Osteocyte (in vitro differentiated cells): ENCODE data around the gene PIAS2. TPM values are rescaled to one million over a fixed set of nuclear protein-coding genes. Genes with fewer than 3 reads are reported as not detected.

Experiments
- DNase-seq: peaks from one replicate; pipeline ENCODE4 v3.0.0; 2021; ENCODE audit warnings: mixed read lengths; ENCODE audit not compliant: unreplicated experiment; ENCODE audit errors: extremely low spot score
- H3K27ac Mint-ChIP-seq: one replicate; pipeline ENCODE4 v1.8.0; 2021; ENCODE audit warnings: mild to moderate bottlenecking, mixed read lengths; ENCODE audit not compliant: unreplicated experiment
- H3K27me3 Mint-ChIP-seq: one replicate; pipeline ENCODE4 v1.8.0; 2021; ENCODE audit warnings: mixed read lengths; ENCODE audit not compliant: unreplicated experiment
- H3K36me3 Mint-ChIP-seq: one replicate; pipeline ENCODE4 v1.8.0; 2021; ENCODE audit warnings: mixed read lengths; ENCODE audit not compliant: unreplicated experiment
- H3K4me1 Mint-ChIP-seq: one replicate; pipeline ENCODE4 v1.8.0; 2021; ENCODE audit warnings: mixed read lengths; ENCODE audit not compliant: unreplicated experiment
- H3K4me3 Mint-ChIP-seq: one replicate; pipeline ENCODE4 v1.8.0; 2021; ENCODE audit warnings: mild to moderate bottlenecking, moderate library complexity, mixed read lengths; ENCODE audit not compliant: unreplicated experiment
- H3K9me3 Mint-ChIP-seq: one replicate; pipeline ENCODE4 v1.8.0; 2021; ENCODE audit warnings: mixed read lengths; ENCODE audit not compliant: unreplicated experiment
- total RNA-seq: library from RNA; stranded (reverse); gene quantifications from 2 replicates; pipeline ENCODE4 v1.2.1, GENCODE V29; 2021
- TF ChIP-seq, protein P1 (sequence below): fragments of 200-600 bp; sonication (generic); IDR thresholded peaks from 2 replicates; pipeline ENCODE4 v1.5.0; 2021; ENCODE audit warnings: antibody characterized with exemption, mild to moderate bottlenecking, moderate library complexity

PIAS2 gene
- total RNA-seq, 1 donor from 2014 or later = 50.6 TPM

DNA sequence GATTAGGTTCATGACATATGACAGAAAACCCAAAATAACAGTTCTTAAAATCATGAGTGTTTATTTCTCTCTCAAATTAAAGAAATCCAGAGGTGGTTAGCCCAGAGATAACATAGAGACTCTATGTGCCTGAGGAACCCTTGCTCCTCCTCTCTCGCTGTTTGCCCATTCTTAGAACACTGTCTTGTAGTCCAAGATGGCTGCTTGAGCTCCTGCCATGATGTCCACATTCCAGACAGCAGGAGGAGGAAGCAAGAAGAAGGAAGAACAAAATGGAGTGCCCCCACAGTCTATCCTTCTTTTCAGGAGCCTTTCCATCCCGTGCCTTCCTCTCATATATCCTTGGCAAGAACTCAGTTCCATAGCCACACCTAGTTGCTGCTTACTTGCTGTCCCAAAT lies 146.6 kb downstream of the PIAS2 start:
- Mint-ChIP-seq H3K27ac (no peak overlapping the region), H3K4me3 (no peak overlapping the region), H3K4me1 (peaks cover 4% of the 10 kb centered on the region), H3K27me3 (peaks cover 2% of the 10 kb centered on the region), H3K9me3 (no peaks in the 10 kb centered on the region), H3K36me3 (no peaks in the 10 kb centered on the region)
- DNase-seq = no peak
- TF ChIP-seq, protein P1, sequence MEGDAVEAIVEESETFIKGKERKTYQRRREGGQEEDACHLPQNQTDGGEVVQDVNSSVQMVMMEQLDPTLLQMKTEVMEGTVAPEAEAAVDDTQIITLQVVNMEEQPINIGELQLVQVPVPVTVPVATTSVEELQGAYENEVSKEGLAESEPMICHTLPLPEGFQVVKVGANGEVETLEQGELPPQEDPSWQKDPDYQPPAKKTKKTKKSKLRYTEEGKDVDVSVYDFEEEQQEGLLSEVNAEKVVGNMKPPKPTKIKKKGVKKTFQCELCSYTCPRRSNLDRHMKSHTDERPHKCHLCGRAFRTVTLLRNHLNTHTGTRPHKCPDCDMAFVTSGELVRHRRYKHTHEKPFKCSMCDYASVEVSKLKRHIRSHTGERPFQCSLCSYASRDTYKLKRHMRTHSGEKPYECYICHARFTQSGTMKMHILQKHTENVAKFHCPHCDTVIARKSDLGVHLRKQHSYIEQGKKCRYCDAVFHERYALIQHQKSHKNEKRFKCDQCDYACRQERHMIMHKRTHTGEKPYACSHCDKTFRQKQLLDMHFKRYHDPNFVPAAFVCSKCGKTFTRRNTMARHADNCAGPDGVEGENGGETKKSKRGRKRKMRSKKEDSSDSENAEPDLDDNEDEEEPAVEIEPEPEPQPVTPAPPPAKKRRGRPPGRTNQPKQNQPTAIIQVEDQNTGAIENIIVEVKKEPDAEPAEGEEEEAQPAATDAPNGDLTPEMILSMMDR = no peak

DNA sequence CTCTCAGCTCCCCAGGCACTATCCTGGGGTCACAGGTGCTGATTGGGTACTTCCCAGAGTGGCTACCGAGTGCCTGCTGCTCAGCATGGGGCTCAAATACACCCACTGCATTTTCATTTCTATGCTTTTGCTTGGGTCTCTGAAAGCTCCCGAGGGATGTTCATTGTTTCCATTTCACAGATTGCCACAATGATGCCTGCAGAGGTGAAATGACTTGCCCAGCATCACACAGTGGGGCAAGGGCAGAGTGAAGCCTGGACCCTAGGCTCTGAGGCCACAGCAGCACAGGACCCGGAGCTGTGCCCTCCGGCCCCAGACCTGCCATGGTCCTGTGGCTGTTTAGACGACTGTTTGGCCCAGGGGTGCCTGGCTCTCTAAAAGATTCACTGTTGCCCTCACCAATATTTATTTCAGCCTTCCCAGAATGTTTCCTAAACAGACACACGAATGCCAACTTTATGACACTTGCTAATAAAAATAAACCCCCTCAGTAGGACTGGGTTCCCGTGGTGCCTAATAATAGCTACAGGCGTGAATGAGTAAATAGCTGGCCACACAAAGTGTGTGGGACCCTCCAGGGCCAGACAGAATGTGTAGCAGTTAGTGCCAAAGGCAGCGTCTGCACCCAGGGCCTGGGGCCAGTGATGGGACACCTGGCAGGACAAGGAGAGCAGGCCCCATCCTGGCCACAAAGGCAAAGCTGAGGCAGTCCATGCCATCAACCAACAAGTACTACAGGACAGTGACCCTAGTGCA lies 149.0 kb downstream of the PIAS2 start:
- Mint-ChIP-seq H3K4me1 (peaks cover 4% of the 10 kb centered on the region), H3K36me3 (no peaks in the 10 kb centered on the region), H3K27me3 (peaks cover 7% of the 10 kb centered on the region), H3K4me3 (no peak overlapping the region), H3K27ac (no peak overlapping the region), H3K9me3 (no peaks in the 10 kb centered on the region)
- no peak for DNase-seq
- TF ChIP-seq, protein P1 = no peak

DNA sequence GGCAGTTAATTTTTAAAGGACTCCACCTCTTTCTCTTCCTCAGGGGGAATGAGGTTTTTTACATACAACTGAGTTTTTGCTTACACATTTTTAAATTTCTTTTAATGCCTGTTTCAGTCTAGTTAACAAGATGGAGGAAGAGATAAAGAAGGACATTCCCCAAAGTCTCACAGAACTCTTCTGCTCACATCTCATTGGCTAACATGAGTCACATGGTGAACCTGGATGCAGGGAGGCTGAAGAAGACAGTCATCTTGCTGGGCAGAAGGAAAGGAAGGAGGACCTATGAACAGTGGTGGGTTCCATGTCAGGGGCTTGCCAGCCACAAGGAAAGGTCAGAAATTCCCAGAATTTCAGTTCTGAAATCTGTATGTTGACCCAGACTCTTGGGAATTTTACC lies 150.1 kb downstream of the PIAS2 start:
- Mint-ChIP-seq H3K27me3 (peaks cover 16% of the 10 kb centered on the region), H3K27ac (no peak overlapping the region), H3K4me1 (peaks cover 4% of the 10 kb centered on the region), H3K36me3 (no peaks in the 10 kb centered on the region), H3K4me3 (no peak overlapping the region), H3K9me3 (no peaks in the 10 kb centered on the region)
- DNase-seq = no peak
- TF ChIP-seq, protein P1 = no peak

DNA sequence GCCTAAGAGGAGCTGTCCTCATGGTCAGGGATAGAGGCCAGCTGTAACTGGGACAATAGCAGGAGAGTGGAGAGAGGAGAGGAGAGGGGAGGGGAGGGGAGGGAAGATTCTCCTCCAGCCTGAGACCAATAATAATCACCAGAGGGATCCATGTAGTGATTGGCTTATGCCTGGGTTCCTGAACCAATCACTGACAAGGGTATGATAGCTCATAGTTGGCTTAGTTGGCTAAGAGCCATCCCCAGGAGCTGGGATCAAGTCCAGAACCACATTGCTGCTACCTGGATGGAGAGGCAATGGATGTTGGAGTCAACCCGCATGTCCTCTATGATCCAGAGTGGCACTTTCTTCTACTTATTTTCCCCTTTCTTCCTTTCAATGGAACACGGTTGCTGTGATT lies 152.7 kb downstream of the PIAS2 start:
- no peaks in the 10 kb centered on the region for H3K4me1 Mint-ChIP-seq
- no peak for DNase-seq
- TF ChIP-seq, protein P1 = no peak
- no peaks in the 10 kb centered on the region for H3K36me3 Mint-ChIP-seq
- no peaks in the 10 kb centered on the region for H3K9me3 Mint-ChIP-seq
- no peak overlapping the region for H3K27ac Mint-ChIP-seq
- H3K4me3 Mint-ChIP-seq = no peak overlapping the region
- peaks cover 35% of the 10 kb centered on the region for H3K27me3 Mint-ChIP-seq

DNA sequence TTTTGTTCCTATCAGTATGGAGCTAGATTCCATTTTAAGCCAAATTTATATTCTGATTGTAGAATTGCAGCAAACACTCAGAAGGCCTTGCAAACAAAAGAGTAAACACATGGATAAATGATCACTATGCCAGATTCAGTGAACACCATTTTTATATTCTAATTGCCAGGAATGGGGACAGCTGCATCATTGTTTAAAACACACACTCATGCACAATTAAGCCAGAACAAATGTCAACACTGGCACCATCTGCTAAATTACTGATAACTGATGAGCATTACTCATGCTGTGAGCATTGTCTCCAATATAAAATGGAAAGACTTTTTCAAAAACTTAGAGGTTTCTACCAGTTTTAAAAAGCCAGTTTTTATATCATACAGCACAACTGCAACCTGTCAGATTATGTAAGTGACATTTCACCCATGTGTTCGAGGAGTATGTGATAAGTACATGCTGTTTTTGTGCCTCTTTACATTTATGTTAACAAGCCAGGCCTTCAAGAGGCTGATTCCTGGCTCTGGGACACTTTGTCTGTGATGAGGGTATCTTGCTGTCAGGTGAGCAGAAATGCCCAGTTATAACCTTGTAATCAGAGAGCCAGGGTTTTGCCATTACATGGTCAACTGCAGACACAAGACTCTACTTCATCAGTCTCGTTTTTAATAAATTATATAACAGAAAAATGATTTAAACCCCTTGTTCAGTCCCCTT lies 156.1 kb downstream of the PIAS2 start:
- Mint-ChIP-seq H3K4me3 (no peak overlapping the region), H3K27me3 (peaks cover 55% of the 10 kb centered on the region), H3K4me1 (peaks cover 11% of the 10 kb centered on the region), H3K9me3 (no peaks in the 10 kb centered on the region), H3K36me3 (no peaks in the 10 kb centered on the region), H3K27ac (no peak overlapping the region)
- TF ChIP-seq, protein P1 = no peak
- DNase-seq = no peak
